Measurements from ENCODE around the gene PLEKHM2.
"Not testable (repeated sequence)": the region's sequence is repeated elsewhere in the genome, so short reads cannot be mapped to it uniquely, and the experiment has no call there.

Gene PLEKHM2, protein sequence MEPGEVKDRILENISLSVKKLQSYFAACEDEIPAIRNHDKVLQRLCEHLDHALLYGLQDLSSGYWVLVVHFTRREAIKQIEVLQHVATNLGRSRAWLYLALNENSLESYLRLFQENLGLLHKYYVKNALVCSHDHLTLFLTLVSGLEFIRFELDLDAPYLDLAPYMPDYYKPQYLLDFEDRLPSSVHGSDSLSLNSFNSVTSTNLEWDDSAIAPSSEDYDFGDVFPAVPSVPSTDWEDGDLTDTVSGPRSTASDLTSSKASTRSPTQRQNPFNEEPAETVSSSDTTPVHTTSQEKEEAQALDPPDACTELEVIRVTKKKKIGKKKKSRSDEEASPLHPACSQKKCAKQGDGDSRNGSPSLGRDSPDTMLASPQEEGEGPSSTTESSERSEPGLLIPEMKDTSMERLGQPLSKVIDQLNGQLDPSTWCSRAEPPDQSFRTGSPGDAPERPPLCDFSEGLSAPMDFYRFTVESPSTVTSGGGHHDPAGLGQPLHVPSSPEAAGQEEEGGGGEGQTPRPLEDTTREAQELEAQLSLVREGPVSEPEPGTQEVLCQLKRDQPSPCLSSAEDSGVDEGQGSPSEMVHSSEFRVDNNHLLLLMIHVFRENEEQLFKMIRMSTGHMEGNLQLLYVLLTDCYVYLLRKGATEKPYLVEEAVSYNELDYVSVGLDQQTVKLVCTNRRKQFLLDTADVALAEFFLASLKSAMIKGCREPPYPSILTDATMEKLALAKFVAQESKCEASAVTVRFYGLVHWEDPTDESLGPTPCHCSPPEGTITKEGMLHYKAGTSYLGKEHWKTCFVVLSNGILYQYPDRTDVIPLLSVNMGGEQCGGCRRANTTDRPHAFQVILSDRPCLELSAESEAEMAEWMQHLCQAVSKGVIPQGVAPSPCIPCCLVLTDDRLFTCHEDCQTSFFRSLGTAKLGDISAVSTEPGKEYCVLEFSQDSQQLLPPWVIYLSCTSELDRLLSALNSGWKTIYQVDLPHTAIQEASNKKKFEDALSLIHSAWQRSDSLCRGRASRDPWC

DNA sequence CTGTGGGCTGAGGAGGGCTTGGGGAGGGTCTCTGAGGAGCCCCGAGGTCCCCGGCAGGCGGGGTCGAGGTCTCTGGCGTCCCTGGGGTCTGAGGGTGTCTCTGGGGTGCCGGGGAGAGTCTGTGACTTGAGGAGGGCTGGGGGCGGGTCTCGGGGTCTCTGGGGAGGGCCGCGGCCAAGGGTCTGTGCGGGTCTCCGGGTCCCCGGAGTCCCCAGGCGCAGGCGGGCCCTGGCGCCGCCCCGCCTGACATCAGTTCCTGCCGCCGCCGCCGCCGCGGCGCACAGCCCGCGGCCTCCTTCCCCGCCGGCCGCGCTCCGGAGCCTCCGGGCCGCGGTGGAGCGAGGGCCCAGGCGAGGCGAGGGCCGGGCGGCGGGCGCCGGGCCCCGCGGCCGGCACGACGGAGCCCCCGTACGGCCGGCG lies at the start of gene PLEKHM2:
TSS of gene PLEKHM2 (plus strand) at position 279 of the 420 bp plus-strand sequence. CDS start 239 bp downstream, outside the sequence.
- DNase-seq: no peak

DNA sequence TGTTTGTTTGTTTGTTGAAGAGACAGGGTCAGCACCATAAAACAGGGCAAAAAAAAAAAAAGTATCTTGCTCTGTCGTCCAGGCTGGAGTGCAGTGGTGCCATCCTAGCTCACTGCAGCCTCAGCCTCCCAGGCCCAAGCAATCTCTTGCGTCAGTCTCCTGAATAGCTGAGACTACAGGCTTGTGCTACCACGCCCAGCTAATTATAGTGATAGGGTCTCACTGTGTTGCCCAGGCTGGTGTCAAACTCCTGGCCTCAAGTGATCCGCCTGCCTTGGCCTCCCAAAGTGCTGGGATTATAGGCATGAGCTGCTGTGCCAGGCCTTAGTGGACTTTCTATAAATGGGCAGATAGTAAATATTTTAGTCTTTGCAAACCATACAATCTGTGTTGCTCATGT lies 47.7 kb upstream of the PLEKHM2 start:
- no peak for DNase-seq

DNA sequence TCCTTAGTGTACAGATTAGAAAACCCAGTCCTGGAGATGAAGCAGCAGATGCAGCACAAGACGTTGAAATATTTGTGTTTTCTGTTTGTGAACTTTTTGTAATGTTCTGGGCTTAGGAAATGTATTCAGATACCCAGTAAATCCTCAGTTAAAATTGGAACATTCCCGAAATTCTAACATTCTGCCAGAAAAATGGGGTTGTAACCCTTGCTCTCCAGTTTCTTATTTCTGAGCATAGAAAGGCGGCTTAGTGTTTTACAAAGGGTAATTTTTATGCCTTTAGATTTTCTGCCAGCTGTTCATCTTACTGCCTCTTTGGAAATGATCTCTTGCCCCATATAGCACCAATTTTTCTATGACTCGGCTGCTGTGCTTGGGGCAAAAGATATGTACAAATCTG lies 46.3 kb upstream of the PLEKHM2 start:
- no peak for DNase-seq

DNA sequence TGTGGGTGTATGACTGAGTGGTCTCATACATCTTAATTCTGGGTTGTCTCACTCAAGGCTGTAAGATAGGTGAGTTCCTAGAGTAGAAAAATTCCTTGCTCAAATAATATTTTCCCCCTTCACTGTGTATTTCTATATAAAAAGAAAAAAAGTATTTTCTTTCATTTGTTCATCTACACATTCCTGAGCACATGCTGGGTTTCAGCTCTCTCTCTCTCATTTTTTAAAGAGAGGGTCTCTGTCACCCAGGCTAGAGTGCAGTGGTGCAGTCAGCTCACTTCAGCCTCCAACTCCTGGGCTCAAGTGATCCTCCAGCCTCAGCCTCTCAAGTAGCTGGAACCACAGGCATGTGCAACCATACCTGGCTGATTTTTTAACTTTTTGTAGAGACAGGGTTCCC lies 44.9 kb upstream of the PLEKHM2 start:
- no peak for DNase-seq

DNA sequence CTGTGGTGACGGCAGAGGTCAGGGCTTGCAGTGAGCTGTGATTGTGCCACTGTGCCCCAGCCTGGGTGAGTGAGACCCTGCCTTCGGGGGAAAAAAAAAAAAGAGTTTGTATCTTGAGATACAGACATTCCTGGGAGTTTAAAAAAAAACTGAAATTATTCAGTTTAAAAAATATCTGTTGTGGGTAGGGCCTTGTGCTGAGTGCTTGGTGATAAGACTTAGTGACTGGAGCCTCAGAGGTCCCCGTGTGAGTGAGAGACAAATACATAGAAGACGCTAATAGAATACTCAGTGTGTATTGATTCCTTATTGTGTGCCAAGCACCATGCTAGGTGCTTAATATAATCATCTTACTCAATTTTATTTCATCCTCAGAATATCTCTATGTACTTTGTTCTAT lies 44.2 kb upstream of the PLEKHM2 start:
- no peak for DNase-seq

DNA sequence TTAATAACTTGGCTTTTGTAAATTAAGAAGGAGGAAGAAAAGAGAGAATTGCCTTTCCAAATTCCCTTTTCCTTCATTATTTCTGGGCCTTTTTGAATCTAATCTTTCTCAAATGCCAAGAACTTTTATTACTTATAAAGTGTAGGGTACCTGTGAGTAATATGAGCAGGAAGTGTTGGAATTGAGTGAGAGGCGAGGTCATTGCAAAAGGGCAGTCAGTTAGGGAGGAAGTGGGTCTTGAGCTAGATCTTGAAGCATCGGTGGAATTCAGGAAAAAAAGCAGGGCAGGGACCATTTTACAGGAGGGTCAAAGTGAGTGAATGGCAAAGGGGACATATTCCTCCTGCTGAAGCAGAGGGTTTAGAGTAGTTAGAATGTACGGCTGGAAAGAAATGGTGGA lies 43.5 kb upstream of the PLEKHM2 start:
- no peak for DNase-seq

DNA sequence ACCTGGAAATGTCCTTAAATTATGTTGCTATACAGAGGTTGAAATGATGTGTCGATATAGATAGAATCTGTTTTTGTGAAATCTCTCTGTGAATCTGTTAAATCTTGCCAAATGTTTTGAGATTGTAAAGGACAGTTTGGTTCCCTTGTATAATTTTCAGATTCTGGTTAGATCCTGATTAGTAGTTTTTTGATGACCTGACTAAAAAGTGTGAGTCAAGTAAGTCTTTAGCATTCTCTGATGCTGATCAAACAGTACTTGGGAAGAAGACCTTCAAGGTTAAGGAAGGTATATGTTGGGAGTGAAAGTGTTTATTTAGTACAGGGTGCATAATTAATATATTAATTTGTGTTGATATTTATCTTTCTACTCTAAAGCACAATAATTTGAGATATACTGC lies 34.2 kb upstream of the PLEKHM2 start:
- DNase-seq: no peak

DNA sequence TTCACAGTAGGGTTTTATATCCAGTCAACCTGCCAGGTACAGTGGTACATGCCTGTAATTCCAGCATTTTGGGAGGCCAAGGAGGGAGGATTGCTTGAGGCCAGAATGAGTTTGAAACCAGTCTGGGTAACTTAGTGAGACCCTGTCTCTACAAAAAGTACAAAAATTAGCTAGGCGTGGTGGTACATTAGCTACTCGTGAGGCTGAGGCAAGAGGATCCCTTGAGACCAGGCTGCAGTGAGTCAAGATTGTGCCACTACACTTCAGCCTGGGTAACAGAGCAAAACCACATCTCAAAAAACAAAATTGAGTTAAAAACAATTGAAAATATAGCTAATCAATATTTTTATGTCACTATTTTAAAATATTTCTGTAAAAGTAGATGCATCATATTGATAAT lies 33.7 kb upstream of the PLEKHM2 start:
- no peak for DNase-seq

DNA sequence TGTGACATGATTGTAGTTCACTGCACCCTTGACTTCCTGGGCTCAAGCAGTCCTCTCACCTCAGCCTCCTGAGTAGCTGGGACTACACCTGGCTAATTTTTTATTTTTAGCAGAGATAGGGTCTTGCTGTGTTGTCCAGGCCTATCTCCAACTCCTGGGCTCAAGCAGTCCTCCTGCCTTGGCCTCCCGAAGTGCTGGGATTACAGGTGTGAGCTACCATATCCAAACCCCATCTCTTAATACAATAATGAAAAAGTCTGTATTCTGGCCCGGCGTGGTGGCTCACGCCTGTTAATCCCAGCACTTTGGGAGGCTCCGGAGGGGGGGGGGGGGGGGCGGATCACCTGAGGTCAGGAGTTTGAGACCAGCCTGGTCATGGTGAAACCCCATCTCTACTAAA lies 32.0 kb upstream of the PLEKHM2 start:
- DNase-seq: not testable (repeated sequence)

DNA sequence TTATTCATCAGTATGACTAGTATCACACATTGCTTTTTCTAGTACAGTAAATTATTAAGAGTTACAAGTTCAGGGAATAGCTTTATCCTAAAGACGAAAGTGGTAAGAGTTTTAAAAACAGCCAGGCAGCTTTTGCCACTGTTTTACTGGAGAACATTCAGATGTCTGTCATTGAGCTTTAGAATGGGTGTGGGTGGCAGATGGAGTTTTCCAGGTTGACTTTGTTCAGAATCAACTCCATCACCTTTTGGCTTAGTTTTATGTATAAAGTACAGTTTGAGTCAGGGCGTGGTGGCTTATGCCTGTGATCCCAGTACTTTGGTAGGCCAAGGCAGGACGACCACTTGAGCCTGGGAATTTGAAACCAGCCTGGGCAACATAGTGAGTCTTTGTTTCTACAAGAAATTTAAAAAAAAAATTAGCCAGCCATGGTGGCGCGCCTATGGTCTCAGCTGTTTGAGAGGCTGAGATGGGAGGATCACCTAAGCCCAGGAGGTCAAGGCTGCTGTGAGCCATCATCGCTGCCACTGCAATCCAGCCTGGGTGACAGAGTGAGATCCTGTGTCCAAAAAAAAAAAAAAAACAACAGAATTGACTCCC lies 29.9 kb upstream of the PLEKHM2 start:
- no peak for DNase-seq

DNA sequence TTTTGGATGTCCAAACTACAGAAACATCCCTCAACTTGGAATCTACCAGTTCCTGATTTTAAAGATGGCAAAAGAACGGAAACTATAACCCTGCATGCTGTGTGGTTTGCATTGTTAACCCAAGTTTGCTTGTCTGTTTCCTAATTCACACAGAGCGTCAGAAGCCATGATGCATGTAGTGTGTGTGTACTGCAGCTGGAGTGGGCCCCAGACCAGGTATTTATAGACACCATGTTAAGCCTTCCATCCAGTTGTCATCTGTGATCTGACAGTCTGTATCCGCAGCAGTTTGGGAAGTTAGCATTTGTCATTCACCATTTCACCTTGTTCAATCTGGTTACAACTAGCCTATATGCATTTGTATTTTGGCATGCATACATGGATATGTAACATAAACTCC lies 27.7 kb upstream of the PLEKHM2 start:
- DNase-seq: no peak

DNA sequence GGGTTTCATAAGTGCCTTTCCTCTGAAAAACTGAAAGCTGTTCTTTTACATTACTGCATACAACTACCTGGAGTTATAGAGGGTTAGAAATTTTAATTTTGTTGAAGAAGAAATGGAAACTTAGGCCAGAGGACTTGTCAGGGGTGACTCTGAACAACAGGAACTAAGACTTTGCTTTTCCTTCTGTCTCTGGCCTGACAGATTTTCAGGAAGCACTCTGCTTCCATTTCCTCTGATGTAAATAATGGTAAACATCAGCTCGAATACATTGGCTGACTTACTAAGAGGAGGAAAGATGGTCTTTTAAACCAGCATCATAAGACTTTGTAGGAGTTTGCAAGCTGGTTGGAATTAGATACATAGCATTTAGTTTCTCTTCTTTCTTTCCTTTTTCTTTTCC lies 27.1 kb upstream of the PLEKHM2 start:
- DNase-seq: no peak

DNA sequence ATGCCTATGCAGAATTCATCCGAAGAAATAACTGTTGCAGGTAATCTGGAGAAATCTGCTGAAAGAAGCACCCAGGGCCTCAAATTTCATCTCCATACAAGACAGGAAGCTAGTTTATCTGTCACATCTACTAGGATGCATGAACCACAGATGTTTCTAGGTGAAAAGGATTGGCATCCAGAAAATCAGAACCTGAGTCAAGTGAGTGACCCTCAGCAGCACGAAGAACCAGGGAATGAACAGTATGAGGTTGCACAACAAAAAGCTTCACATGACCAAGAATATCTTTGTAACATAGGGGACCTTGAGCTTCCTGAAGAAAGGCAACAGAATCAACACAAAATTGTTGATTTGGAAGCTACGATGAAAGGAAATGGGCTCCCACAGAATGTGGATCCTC lies 24.0 kb upstream of the PLEKHM2 start:
- no peak for DNase-seq

DNA sequence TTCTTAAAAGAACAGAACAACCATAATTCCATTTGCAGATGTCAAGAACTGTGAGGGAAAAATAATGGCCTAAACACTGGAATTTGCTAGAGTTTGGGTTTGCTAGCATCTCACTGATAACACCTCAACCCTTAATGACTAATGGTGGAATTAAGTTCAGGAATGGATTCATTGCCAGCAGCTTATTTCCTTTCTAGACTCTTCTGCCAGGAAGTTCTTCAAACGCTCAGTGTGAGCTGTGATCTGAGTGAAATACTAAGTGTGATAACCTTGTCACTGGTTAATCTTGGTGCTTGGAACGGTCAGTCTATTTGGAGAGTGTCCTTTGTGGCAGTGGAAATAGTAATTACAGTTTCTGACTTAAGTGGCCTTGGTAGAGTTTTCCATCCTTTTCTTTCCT lies 21.6 kb upstream of the PLEKHM2 start:
- DNase-seq: no peak

DNA sequence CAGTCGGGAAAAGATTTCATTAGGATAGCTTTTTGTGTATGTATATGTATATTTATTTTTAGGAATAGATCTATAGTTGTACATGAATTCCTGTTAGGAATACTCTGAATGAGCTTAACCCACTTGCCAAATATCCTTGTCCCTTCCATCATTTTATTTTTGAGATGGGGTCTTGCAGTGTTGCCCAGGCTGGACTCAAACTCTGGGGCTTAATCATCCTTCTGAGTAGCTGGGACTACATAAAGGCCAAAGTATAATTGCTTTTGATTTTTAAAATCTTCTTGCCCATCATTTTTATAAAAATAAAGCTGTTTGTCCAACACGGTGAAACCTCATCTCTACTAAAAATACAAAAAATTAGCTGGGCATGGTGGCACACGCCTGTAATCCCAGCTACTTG lies 20.2 kb upstream of the PLEKHM2 start:
- DNase-seq: no peak

DNA sequence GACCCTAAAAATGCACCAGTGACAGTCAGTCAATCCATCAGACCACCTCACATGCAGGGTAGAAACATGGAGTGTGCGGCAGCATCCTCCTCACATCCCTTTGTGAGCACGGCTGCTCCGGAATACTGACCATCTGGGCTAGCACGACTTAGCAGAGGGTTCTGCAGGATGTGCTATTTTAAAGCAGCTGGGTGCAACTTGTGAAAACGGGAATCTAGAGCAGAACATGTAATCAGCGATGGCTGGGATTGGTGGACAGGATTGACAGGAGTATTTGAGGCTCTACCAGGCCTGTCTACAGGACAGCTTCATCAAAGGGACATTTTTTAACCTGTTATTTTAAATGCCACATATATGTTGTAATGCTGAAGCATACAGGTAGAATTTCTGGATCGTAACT lies 16.8 kb upstream of the PLEKHM2 start:
- DNase-seq: no peak

DNA sequence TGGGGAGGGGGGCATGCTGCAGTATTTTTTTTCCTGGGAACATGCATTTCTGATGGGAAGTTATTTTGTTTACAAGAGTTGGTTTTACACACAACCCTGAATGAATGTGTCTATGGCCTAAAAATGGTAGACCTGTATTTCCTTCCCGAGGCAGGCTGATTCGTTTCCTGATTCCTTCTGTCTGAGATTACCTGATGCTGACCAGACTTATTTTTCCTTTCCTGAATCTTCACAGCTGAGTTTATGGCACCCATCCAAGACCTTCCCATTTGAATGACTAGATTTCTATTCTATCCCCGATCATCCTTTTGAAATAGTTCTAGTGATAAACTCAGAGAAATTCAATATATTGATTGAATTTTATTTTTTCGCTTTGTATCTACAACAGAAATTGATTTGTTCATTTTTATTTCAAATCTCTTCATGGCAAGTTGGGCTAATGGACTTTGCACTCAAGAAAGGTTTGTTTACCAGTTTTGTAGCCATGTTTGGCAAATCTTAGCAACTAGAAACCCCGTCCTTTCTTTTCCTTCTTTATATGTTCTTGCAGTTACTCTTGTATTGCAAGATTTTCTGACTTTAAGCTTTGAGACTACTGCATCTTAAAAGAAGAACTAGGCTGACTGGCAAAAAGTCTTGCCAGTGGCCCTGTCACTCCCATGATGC lies 15.9 kb upstream of the PLEKHM2 start:
- DNase-seq: no peak

DNA sequence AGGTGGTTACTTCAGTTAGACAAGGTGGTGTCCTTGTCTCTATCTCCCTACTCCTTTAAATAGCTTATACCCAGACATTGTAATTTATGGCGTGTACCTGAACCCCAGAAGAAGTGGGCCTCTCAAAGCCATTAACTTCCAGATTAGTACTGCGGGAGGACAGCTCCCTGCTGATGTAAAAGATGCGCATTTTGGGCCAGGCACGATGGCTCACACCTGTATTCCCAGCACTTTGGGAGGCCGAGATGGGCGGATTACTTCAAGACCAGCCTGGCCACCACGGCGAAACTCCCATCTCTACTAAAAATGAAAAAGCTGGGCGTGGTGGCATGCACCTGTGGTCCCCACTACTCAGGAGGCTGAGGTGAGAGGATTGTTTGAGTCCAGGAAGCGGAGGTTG lies 15.0 kb upstream of the PLEKHM2 start:
- no peak for DNase-seq

DNA sequence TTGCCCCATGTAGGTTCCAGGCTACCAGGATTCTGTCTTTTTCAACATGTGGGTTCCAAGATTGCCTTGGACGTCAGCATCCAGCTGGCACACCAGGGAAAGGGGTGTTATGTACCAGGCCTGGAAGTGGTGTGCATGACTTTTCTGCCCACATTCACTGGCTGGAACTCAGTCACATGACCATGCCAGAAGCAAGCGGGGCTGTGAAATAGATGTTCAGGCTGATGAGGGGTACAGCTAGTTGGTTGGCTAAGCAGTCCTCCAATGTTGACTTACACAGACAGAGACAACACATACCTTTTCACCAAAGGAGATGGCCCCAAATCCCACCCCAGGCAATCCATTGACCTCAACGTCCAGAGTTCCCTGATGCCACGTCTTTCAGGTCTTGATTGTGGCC lies 14.3 kb upstream of the PLEKHM2 start:
- DNase-seq: no peak

DNA sequence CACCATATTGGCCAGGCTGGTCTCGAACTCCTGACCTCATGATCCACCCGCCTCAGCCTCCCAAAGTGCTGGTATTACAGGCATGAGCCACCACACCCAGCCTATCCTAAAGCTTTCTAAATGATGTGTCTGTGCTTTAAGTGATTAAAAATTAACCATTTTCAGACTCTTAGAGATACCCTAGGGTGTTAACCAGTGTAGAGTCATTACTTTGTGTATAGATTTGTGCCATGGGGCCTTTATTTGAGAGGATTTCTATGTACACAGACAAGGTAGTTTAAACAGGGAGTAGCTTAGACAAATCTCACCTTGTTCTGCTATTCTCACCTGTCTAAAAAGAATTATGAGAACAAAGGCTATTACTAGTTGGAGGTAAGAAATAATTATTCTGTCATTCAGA lies 12.7 kb upstream of the PLEKHM2 start:
- no peak for DNase-seq

DNA sequence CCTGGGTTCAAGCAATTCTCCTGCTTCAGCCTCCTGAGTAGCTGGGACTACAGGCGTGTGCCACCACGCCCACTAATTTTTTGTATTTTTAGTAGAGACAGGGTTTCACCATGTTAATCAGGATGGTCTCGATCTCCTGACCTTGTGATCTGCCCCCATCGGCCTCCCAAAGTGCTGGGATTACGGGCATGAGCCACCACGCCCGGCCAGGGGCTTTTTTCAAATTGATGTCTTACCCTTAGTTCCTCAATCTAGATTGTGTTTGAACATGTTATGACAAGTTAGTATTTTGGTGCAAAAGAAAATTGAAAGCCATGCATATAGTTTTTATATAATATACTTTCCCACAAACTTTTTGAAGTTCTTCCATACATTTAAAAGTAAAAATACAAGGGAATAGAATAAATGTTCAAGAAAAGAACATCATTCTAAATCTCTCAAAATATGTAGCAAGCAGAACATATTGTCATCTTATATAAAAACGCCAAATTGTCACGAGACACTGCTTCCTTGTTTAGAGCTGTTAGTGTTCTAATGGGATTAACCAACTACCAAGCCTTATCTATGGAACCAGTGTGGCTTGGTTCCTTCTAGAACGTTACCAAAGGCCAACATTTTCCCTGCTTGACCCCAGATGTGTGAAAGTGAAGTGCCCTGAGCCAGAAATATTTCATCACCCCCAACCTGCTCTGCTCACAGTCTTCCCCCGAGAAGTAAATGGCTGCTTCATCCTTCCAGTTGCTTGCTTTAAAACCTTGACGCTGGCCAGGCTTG lies 9.5 kb upstream of the PLEKHM2 start:
- no peak for DNase-seq

DNA sequence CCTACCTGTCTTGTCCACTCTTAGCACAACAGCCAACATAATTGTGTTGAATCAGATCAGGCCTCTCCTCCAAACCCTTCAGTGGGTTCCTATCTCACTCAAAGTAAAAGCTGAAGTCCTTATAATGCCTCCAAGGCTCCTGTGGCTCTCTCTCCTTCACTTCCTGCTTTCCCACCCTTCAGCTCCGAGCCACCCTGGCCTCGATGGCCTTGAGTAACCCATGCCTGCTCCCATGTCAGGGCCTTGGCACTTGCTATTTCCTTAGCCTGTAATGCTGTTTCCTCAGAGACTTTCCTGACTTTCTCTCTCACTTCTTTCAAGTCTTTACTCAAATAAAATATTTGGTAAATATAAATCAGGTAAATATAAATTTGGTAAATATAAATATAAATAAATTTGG lies 8.1 kb upstream of the PLEKHM2 start:
- no peak for DNase-seq
